Right kidney (tissue), 1 donor: ENCODE data around the gene GPRC5D.

ENCODE experiments used
- DNase-seq: peaks from one replicate; pipeline ENCODE4 v3.0.0-alpha.2; 2016

Gene GPRC5D

GRCh38 chr12:12936983-12937491, 14.9 kb downstream of the GPRC5D start:
- DNase-seq = no peak

DNA sequence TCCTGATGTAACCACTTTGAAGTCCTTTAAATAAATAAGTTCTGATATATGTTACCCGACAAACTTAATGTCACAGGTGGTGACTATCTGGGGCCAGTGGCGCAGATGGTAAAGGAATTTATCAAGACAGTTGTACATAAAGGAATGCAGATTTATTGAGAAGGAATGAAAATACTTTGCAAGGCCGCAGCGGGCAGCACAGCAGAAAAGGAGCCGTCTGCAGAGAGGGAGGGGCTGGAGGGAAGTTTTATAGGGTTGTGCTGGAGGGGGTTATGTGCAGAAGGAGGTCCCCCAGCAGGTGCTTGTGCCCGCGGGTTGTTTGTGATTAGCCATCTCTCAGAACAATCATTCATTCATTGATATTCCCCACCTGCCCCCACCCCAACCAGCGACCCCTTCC, 17.4 kb downstream of the GPRC5D start:
- no peak for DNase-seq

DNA sequence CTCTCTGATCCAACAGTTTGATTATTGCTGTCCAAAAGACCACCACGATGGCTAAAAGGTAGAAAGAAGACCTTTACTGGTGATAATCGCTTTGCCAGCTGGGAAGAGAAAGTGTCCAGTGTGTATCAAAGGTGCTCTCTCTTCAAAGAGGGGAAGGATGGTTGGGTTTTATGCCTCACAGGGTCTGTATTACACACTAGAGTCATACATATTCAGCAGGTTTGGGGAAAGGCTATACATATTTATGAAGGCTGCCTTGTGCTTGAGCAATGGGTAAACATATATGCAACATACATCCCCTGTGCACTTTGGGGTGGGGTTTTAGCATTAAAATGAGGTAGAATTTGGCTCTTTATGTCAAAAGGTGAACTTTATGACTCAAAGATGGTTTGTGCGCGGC, 18.2 kb downstream of the GPRC5D start:
- DNase-seq = no peak

DNA sequence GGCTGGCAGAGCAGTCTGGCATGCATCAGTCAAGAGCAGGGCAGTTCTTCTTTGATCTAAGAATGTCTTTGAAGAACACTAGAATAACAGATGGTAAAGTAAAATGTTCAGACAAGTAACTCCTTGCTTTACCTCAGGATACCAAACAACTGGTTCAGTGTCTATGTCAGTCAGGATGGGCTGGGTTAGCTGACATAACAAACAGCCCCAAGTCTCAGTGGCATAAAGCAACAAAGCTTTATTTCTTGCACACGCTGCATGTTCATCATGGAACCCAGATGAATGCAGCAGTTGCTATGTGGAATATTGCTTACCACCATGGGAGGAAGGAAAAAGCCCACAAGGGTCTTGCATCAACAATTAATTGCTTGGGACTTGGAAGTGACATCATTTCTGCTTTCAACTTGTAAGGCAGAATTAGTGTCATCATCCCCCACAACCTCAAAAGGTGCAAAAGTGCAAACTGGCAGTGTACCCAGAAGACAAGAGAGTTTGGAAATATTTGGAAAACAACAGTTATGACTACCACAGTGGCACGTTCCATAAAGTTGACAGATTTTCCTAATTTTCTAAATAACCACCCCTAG, 21.2 kb downstream of the GPRC5D start:
- DNase-seq = no peak

DNA sequence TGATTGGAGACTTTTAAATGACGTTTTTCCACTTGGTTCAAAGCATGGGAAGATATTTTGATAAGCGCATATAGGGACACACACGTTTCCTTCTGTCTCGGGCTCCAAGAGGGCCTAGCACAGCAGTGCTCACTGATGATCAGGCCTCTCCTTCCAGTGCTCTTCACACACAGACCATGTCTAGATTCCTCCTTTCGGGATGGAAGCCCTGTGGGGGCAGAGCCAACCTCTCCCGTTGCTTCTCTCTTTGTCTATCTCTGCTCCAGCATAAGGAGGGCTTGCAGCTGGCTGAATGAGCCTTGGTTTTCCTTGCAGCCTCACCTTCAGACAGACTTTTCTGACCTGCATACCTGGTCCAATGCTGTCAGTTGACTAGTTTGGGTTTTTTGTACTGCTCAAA, 22.3 kb downstream of the GPRC5D start:
- no peak for DNase-seq

DNA sequence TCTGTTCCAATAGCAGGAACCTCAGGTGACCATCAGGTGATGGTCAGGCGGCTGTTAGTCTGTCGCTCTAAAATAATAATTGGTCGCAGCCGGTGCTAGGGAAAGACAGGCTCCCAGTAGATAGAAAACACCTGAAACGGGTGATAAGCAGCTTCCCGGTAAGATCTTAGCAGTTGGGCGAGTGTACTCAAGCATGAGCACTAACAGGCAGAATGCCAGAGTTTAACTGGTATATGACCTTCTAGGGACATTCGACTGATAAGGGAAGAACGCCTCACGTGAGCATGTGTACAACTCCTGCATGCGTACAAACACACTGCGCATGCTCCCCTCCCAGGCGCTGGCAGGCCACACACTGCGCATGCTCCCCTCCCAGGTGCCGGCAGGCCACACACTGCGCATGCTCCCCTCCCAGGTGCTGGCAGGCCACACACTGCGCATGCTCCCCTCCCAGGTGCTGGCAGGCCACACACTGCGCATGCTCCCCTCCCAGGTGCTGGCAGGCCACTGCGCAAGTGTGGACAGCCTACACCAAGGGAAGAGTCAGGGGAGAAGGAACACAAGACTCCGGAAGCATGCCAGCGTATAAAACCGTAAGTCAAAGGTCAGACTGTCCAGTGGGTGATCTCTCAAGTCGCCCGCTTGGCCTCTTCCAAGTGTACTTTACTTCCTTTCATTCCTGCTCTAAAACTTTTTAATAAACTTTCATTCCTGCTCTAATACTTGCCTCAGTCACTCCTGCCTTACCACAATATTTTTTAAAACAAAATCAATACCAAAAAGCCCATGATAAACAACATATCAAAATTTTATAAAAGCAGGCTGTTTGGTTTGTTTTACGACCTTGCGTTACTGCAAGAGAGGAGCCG, 24.5 kb downstream of the GPRC5D start:
- DNase-seq = peak; percentile 63

GRCh38 chr12:12926571-12927071, 25.3 kb downstream of the GPRC5D start:
- DNase-seq = no peak

- DNase-seq = no peak
Observed at GRCh38 chr12:12925388-12925787, 26.6 kb downstream of the GPRC5D start.

DNA sequence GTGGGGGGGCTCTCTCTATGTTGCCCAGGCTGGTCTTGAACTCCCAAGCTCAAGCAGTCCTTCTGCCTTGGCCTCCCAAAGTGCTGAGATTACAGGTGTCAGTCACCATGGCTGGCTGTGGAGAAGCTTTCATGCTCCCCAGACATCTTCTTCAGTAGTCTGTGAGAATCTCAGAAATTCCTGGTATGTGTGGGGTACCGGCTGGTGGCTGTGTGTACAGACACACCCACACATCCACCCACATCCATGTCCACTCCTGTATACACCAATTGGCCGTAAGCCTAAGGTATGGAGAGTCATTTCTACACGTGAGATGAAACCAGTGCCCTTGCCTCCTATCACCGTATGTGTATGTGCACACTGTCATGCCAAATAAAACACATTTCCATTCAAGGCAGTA, 27.8 kb downstream of the GPRC5D start:
- no peak for DNase-seq

DNA sequence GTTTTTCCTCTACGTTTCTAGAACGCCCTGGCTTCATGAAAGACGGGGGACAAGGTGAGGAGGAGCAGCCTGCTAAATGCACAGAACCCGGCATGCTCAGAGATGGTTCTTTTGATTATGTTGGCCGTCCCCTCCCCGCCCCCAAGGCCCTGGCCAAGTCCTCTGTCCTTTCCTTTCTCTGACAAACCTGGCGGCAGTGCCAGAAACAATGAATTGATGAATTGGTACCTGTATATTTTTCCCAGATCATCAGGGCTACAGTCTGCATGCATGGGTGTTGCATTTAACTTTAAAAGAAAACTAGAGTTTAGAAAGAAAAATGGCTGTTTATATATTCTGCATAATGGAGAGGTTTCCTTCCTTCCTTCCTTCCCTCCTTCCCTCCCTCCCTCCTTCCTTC, 29.0 kb downstream of the GPRC5D start:
- no peak for DNase-seq

DNA sequence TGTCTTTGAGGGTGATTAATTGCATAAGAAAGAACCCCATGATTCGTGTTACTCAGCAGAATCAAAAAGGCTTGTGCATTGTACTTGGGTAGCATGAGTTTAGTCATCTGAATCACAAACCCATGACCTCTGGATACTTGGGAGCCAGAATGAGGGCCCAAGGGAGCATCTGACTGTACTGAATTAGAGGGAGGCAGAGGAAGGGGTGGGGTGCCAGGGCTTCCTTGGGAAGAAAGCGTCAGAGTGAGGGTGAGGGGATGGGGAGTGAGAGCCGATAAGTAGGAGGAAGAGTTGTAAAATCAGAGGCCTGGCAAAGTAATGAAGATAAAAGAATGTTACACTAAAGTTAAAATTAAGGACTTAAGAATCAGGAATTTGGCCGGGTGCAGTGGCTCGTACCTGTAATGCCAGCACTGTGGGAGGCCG, 29.8 kb downstream of the GPRC5D start:
- DNase-seq = no peak

- no peak for DNase-seq
Observed at GRCh38 chr12:12919666-12920435, 32.1 kb downstream of the GPRC5D start.

GRCh38 chr12:12918781-12919389, 33.1 kb downstream of the GPRC5D start:
- DNase-seq = no peak

- no peak for DNase-seq
Observed at GRCh38 chr12:12917517-12917916, 34.5 kb downstream of the GPRC5D start.

- peak; percentile 82 for DNase-seq
Observed at GRCh38 chr12:12916135-12916944, 35.6 kb downstream of the GPRC5D start.

GRCh38 chr12:12915656-12916055, 36.3 kb downstream of the GPRC5D start:
- DNase-seq = no peak

DNA sequence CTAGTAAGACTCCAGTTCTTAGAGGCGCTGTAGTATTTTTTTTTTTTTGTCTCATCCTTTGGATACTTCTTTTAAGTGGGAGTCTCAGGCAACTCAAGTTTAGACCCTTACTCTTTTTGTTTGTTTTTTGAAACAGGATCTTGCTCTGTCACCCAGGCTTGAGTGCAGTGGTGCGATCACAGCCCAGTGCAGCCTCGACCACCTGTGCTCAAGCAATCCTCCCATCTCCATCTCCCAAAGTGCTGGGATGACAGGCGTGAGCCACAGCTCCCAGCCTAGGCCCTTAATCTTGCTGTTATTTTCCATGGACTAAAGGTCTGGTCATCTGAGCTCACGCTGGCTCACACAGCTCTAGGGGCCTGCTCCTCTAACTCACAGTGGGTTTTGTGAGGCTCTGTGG, 39.3 kb downstream of the GPRC5D start:
- DNase-seq = no peak

GRCh38 chr12:12909995-12910420, 42.0 kb downstream of the GPRC5D start:
- DNase-seq = no peak

- DNase-seq = no peak
Observed at GRCh38 chr12:12909228-12909994, 42.6 kb downstream of the GPRC5D start.

DNA sequence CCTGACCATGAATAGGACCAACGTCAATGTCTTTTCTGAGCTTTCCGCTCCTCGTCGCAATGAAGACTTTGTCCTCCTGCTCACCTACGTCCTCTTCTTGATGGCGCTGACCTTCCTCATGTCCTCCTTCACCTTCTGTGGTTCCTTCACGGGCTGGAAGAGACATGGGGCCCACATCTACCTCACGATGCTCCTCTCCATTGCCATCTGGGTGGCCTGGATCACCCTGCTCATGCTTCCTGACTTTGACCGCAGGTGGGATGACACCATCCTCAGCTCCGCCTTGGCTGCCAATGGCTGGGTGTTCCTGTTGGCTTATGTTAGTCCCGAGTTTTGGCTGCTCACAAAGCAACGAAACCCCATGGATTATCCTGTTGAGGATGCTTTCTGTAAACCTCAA, 43.3 kb downstream of the GPRC5D start:
- DNase-seq = no peak

DNA sequence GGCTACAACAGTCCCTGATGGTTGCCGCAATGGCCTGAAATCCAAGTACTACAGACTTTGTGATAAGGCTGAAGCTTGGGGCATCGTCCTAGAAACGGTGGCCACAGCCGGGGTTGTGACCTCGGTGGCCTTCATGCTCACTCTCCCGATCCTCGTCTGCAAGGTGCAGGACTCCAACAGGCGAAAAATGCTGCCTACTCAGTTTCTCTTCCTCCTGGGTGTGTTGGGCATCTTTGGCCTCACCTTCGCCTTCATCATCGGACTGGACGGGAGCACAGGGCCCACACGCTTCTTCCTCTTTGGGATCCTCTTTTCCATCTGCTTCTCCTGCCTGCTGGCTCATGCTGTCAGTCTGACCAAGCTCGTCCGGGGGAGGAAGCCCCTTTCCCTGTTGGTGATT, 43.7 kb downstream of the GPRC5D start:
- no peak for DNase-seq
